H1 (cell line): ENCODE measurements around the gene RGS6. TPM values are rescaled to one million over a fixed set of nuclear protein-coding genes. Genes with fewer than 3 reads are reported as not detected.

Experiments used
- CTCF ChIA-PET: fragments of 300-600 bp; sonication (Branson Sonifier 250); formaldehyde crosslinking; loops from one replicate; lab custom pipeline; 2021; ENCODE audit not compliant: partially characterized antibody; lab: Charles Lee
- POLR2A ChIA-PET: fragments of 300-600 bp; sonication (Branson Sonifier 250); formaldehyde crosslinking; loops from one replicate; lab custom pipeline; 2021; ENCODE audit warnings: inconsistent platforms; ENCODE audit not compliant: partially characterized antibody; lab: Charles Lee
- DNase-seq, 2 experiments: peaks; one replicate each; pipeline versions ENCODE4 v3.0.0 to v3.0.0-alpha.2; 2010 to 2022; ENCODE audit warnings: low spot score in 2 of 2, low read depth in 1 of 2, mixed read lengths in 1 of 2
- FAIRE-seq: peaks from 2 replicates; lab custom pipeline; 2011; peaks lifted over from hg19 to GRCh38; lab: Jason Lieb, UNC
- H2AFZ ChIP-seq: 2 replicates; pipeline ENCODE4 v1.8.1; 2012; ENCODE audit warnings: low read length, inconsistent platforms
- H2AK5ac ChIP-seq: 2 replicates; pipeline ENCODE4 v1.6.1; 2013; ENCODE audit warnings: low read depth, low read length
- H2BK120ac ChIP-seq: replicated peaks from 2 replicates; pipeline ENCODE3; 2013; ENCODE audit warnings: low read depth, low read length, inconsistent platforms
- H2BK12ac ChIP-seq: 2 replicates; pipeline ENCODE4 v1.6.1; 2013; ENCODE audit warnings: low read depth, low read length
- H2BK15ac ChIP-seq: 2 replicates; pipeline ENCODE4 v1.6.1; 2013; ENCODE audit warnings: low read length
- H2BK20ac ChIP-seq: 2 replicates; pipeline ENCODE4 v1.6.1; 2013; ENCODE audit warnings: low read length
- H2BK5ac ChIP-seq: 2 replicates; pipeline ENCODE4 v1.6.1; 2013; ENCODE audit warnings: low read depth, low read length
- H3K14ac ChIP-seq: 2 replicates; pipeline ENCODE4 v1.6.1; 2013; ENCODE audit warnings: inconsistent platforms; ENCODE audit not compliant: insufficient read length
- H3K18ac ChIP-seq: 2 replicates; pipeline ENCODE4 v1.6.1; 2013; ENCODE audit warnings: low read length; ENCODE audit errors: extremely low read depth
- H3K23ac ChIP-seq: 2 replicates; pipeline ENCODE4 v1.6.1; 2013; ENCODE audit warnings: inconsistent platforms; ENCODE audit not compliant: insufficient read length
- H3K23me2 ChIP-seq: 2 replicates; pipeline ENCODE4 v1.6.1; 2013; ENCODE audit warnings: low read depth, low read length
- H3K27ac ChIP-seq: 2 replicates; pipeline ENCODE4 v1.6.1; 2011; ENCODE audit warnings: low read depth, low read length, inconsistent platforms
- H3K27me3 ChIP-seq, 4 experiments: replicated peaks in 1 of 4; 1 replicate in 1 of 4; 2 replicates in 3 of 4; pipeline versions ENCODE4 v1.6.1 to v1.8.1; 2011 to 2013; ENCODE audit warnings: low read length in 3 of 4, mild to moderate bottlenecking in 3 of 4, inconsistent platforms in 2 of 4, mixed read lengths in 2 of 4, moderate library complexity in 1 of 4; ENCODE audit not compliant: control insufficient read depth in 3 of 4, insufficient read depth in 3 of 4; ENCODE audit errors: extremely low read depth in 1 of 4
- H3K36me3 ChIP-seq, 4 experiments: 2 replicates each; pipeline versions ENCODE4 v1.6.1 to v1.8.1; 2011 to 2013; ENCODE audit warnings: mild to moderate bottlenecking in 4 of 4, low read length in 3 of 4, moderate library complexity in 2 of 4, control low read depth in 1 of 4, inconsistent platforms in 1 of 4; ENCODE audit not compliant: insufficient read depth in 4 of 4, control insufficient read depth in 2 of 4
- H3K4ac ChIP-seq: replicated peaks from 2 replicates; pipeline ENCODE3; 2013; ENCODE audit warnings: low read length, low read depth, mixed read lengths, inconsistent platforms; ENCODE audit not compliant: insufficient read length
- H3K4me1 ChIP-seq, 4 experiments: replicated peaks in 1 of 4; 1 replicate in 1 of 4; 2 replicates in 3 of 4; pipeline versions ENCODE4 v1.6.1 to v1.8.1; 2011 to 2013; ENCODE audit warnings: low read length in 3 of 4, inconsistent platforms in 2 of 4, mixed read lengths in 1 of 4; ENCODE audit not compliant: insufficient read depth in 4 of 4, control insufficient read depth in 3 of 4
- H3K4me2 ChIP-seq, 2 experiments: 2 replicates each; pipeline versions ENCODE4 v1.6.1 to v1.8.1; 2011 to 2013; ENCODE audit warnings: low read depth in 2 of 2, low read length in 2 of 2, control low read depth in 1 of 2, inconsistent platforms in 1 of 2, mild to moderate bottlenecking in 1 of 2; ENCODE audit not compliant: insufficient read depth in 1 of 2
- H3K4me3 ChIP-seq, 4 experiments: fragments of 200-600, 300-600 bp in 1 of 4; sonication (generic), shearing (Covaris generic), sonication (Bioruptor Twin) in 1 of 4; 2 replicates each; pipeline versions ENCODE4 v1.5.1 to v1.8.1; 2011 to 2016; ENCODE audit warnings: low read length in 4 of 4, low read depth in 3 of 4, control low read depth in 2 of 4, inconsistent platforms in 2 of 4, mild to moderate bottlenecking in 2 of 4, mixed read lengths in 1 of 4, moderate library complexity in 1 of 4; ENCODE audit not compliant: insufficient read depth in 2 of 4; ENCODE audit errors: extremely low read depth in 1 of 4
- H3K56ac ChIP-seq: replicated peaks from 2 replicates; pipeline ENCODE3; 2013; ENCODE audit warnings: low read depth, mild to moderate bottlenecking, mixed read lengths, low read length, inconsistent platforms; ENCODE audit not compliant: insufficient read length
- H3K79me1 ChIP-seq: 2 replicates; pipeline ENCODE4 v1.6.1; 2013; ENCODE audit warnings: low read depth, low read length, control low read depth
- H3K79me2 ChIP-seq, 2 experiments: 2 replicates each; pipeline versions ENCODE4 v1.6.1 to v1.8.1; 2012 to 2013; ENCODE audit warnings: low read length in 2 of 2, mild to moderate bottlenecking in 2 of 2, inconsistent platforms in 1 of 2; ENCODE audit not compliant: insufficient read depth in 2 of 2, control insufficient read depth in 1 of 2
- H3K9ac ChIP-seq, 4 experiments: replicated peaks in 1 of 4; 1 replicate in 1 of 4; 2 replicates in 3 of 4; pipeline versions ENCODE4 v1.6.1 to v1.8.1; 2011 to 2013; ENCODE audit warnings: low read depth in 3 of 4, low read length in 3 of 4, control low read depth in 2 of 4, mild to moderate bottlenecking in 2 of 4, moderate library complexity in 2 of 4, inconsistent platforms in 1 of 4; ENCODE audit errors: extremely low read depth in 1 of 4
- H3K9me3 ChIP-seq, 2 experiments: 2 replicates each; pipeline versions ENCODE4 v1.6.1 to v1.8.1; 2012 to 2013; ENCODE audit warnings: mild to moderate bottlenecking in 2 of 2, moderate library complexity in 2 of 2, control low read depth in 1 of 2, inconsistent platforms in 1 of 2, low read depth in 1 of 2, low read length in 1 of 2, mixed read lengths in 1 of 2; ENCODE audit not compliant: insufficient read depth in 2 of 2
- H4K20me1 ChIP-seq, 2 experiments: replicated peaks in 1 of 2; 2 replicates each; pipeline versions ENCODE3 to v1.8.1; 2011 to 2013; ENCODE audit warnings: inconsistent platforms in 2 of 2, low read length in 2 of 2, mild to moderate bottlenecking in 1 of 2; ENCODE audit not compliant: insufficient read depth in 2 of 2, control insufficient read depth in 1 of 2
- H4K5ac ChIP-seq: 2 replicates; pipeline ENCODE4 v1.6.1; 2013; ENCODE audit warnings: low read length, low read depth, mixed read lengths, inconsistent platforms; ENCODE audit not compliant: insufficient read length
- H4K8ac ChIP-seq: 2 replicates; pipeline ENCODE4 v1.8.0; 2013; ENCODE audit warnings: mild to moderate bottlenecking, moderate library complexity, low read length, inconsistent platforms; ENCODE audit not compliant: insufficient read depth; ENCODE audit errors: extremely low read depth
- H4K91ac ChIP-seq: replicated peaks from 2 replicates; pipeline ENCODE3; 2013; ENCODE audit warnings: low read length, mixed read lengths, inconsistent platforms; ENCODE audit not compliant: insufficient read length
- CBX5 ChIP-seq: fragments of 300-800, 300-1000 bp; sonication (generic); IDR thresholded peaks from 2 replicates; pipeline ENCODE4 v1.7.1; 2016; ENCODE audit warnings: antibody characterized with exemption, low read length, low read depth
- EP300 ChIP-seq, 2 experiments: IDR thresholded peaks; 1 replicate in 1 of 2; 2 replicates in 1 of 2; pipeline ENCODE4 v1.6.1; 2011 to 2012; ENCODE audit warnings: low read depth in 2 of 2, low read length in 2 of 2, mild to moderate bottlenecking in 2 of 2, borderline replicate concordance in 1 of 2, inconsistent platforms in 1 of 2, moderate library complexity in 1 of 2
- HDAC2 ChIP-seq, 2 experiments: fragments of 300-600 bp in 1 of 2; sonication (generic) in 1 of 2; IDR thresholded peaks; 2 replicates each; pipeline ENCODE4 v1.6.1; 2011 to 2012; ENCODE audit warnings: low read depth in 2 of 2, low read length in 2 of 2, mild to moderate bottlenecking in 2 of 2, moderate library complexity in 2 of 2, borderline replicate concordance in 1 of 2, inconsistent platforms in 1 of 2
- HDAC6 ChIP-seq: IDR thresholded peaks from one replicate; pipeline ENCODE4 v1.7.1; 2012; ENCODE audit warnings: low read depth, mild to moderate bottlenecking, inconsistent platforms, low read length, moderate library complexity
- JUN ChIP-seq: IDR thresholded peaks from 2 replicates; pipeline ENCODE4 v1.6.1; 2011; ENCODE audit warnings: low read depth, mild to moderate bottlenecking, improper control_type of control experiment, low read length
- SP1 ChIP-seq: IDR thresholded peaks from 2 replicates; pipeline ENCODE4 v1.6.1; 2011; ENCODE audit warnings: low read depth, low read length
- SP2 ChIP-seq: IDR thresholded peaks from 2 replicates; pipeline ENCODE4 v1.6.1; 2012; ENCODE audit warnings: mild to moderate bottlenecking, low read length, inconsistent platforms
- WGBS, 2 experiments: shearing (Covaris generic) in 1 of 2; methylation state at CpG; one replicate each; pipeline versions ENCODE4 v1.1.6 to v1.1.7; 2013 to 2015; ENCODE audit warnings: low lambda C conversion rate in 2 of 2, mixed read lengths in 2 of 2, inconsistent platforms in 1 of 2, low coverage in 1 of 2, missing lambda C conversion rate in 1 of 2; ENCODE audit not compliant: insufficient replicate concordance in 2 of 2, insufficient coverage in 1 of 2, insufficient read length in 1 of 2; ENCODE audit errors: extremely low coverage in 1 of 2, missing lambda C conversion rate in 1 of 2; 5-methylcytosine and 5-hydroxymethylcytosine counted together
- polyA plus RNA-seq, 7 experiments: library from polyadenylated mRNA; depleted of rRNA in 3 of 7; stranded (reverse) in 5 of 7; unstranded in 2 of 7; fragments of >200 nt in 5 of 7; fragments of 200-250 nt in 2 of 7; gene quantifications; 1 replicate in 5 of 7; 2 replicates in 1 of 7; 4 replicates in 1 of 7; pipeline versions ENCODE4 v1.2.1 to v1.2.3, GENCODE V29; 2011 to 2013; ENCODE audit warnings: missing spikeins in 2 of 7, mixed read lengths in 2 of 7
- total RNA-seq: library from RNA; stranded (reverse); fragmentation: NEBNext Ultra II Directional; extraction: Animal tissue kit (Norgen Biotek cat#: 25700); gene quantifications from 2 replicates; pipeline ENCODE4 v1.2.1, GENCODE V29; 2021

The RGS6 gene
- total and polyA plus RNA-seq, 2 of the 8 experiments (the other 6 are each of a cell fraction or from before 2014, with no cell fraction given) = 0.26 to 1.1 TPM

- FAIRE-seq (no peak), DNase-seq (no peak)
- H3K79me2 ChIP-seq = no peaks in the 10 kb centered on the region
- H3K4me2 ChIP-seq = no peak overlapping the region
- H2BK15ac ChIP-seq = no peak overlapping the region
- no peaks in the 10 kb centered on the region for H3K23me2 ChIP-seq
- H3K4me1 ChIP-seq = no peaks in the 10 kb centered on the region
- no peak overlapping the region for H4K5ac ChIP-seq
- no peaks in the 10 kb centered on the region for H3K36me3 ChIP-seq
- H3K14ac ChIP-seq = no peak overlapping the region
- H2BK12ac ChIP-seq = no peak overlapping the region
- H4K8ac ChIP-seq = no peak overlapping the region
- H2AK5ac ChIP-seq = no peak overlapping the region
- ChIA-PET POLR2A (interaction anchor here (1.4 kb wide), 1 partner anchor 8 kb away, joined by 3 read pairs; no protein-coding TSS in a partner anchor), CTCF (interaction anchor here (0.6 to 1.2 kb wide), 2 partner anchors 30 to 36 kb away, joined by 4 to 5 read pairs; no protein-coding TSS in a partner anchor)
- no peak overlapping the region for H2BK5ac ChIP-seq
- TF ChIP-seq HDAC6 (no peak), SP1 (no peak), SP2 (no peak), JUN (no peak), EP300 (IDR thresholded peaks at IDR 0.05; ENCODE audit: borderline replicate concordance in 1 of 2, low read depth in 2 of 2, low read length in 2 of 2) (no peak), CBX5 (no peak), HDAC2 (IDR thresholded peaks at IDR 0.05; ENCODE audit: borderline replicate concordance in 1 of 2, low read depth in 2 of 2, low read length in 2 of 2) (no peak)
- H3K4me3 ChIP-seq = no peak overlapping the region
- no peaks in the 10 kb centered on the region for H3K79me1 ChIP-seq
- no peak overlapping the region for H3K9ac ChIP-seq
- no peaks in the 10 kb centered on the region for H3K27me3 ChIP-seq
- H3K27ac ChIP-seq = no peak overlapping the region
- no peak overlapping the region for H3K18ac ChIP-seq
- 97% methylated on average over 5 of the region's 5 CpGs; no CpG with 5 or more reads in 1 of the 2 experiments for WGBS, 2 experiments
- no peak overlapping the region for H2AFZ ChIP-seq
- no peak overlapping the region for H3K56ac ChIP-seq
- no peaks in the 10 kb centered on the region for H4K20me1 ChIP-seq
- no peak overlapping the region for H3K4ac ChIP-seq
- H3K9me3 ChIP-seq = no peaks in the 10 kb centered on the region
- H3K23ac ChIP-seq = no peak overlapping the region
- H2BK120ac ChIP-seq = no peak overlapping the region
- no peak overlapping the region for H2BK20ac ChIP-seq
- H4K91ac ChIP-seq = no peak overlapping the region
Observed at GRCh38 chr14:72583316-72584272, 651.4 kb downstream of the RGS6 start.
